ENCODE measurements around the gene PANX2. TPM values are rescaled to one million over a fixed set of nuclear protein-coding genes. Genes with fewer than 3 reads are reported as not detected.

Gene PANX2
- total RNA-seq, 1 donor, result under 0.01 TPM

DNA sequence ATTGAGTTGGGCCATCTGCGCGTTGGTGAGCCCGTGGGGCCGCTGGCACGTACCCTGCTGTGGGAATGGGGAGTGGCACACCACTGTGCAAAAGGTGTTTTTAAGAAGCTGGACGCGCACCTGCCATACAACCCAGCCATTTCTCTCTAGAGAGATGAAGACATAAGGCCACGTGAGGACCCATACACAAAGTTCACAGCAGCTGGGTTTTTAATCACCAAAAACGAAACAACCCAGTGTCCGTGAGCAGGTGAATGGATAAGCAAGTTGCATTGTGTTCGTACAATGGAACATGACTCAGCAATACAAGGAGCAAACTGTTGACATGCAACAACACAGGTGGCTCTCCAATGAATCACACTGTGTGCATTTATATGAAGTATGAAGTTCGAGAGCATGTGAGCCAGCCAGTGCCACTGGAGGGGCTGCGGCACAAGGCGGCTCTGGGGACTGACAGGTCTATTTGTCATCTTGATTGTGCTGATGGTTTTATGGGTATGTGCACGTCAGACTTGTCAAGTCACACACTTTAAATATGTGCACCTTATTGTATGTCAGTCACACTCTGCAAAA lies 30.6 kb upstream of the PANX2 start:
- H3K4me3 ChIP-seq (ENCODE audit: insufficient read depth, low read length), result no peak overlapping the region
- H2AFZ ChIP-seq (ENCODE audit: low read length), result no peak overlapping the region
- peak; percentile 23 for DNase-seq (ENCODE audit: insufficient read length, low spot score, missing footprints)
- no peaks in the 10 kb centered on the region for H3K9me3 ChIP-seq (ENCODE audit: low read depth, low read length)
- no peaks in the 10 kb centered on the region for H3K36me3 ChIP-seq (ENCODE audit: insufficient read depth, low read length)
- no peak overlapping the region for H3K27ac ChIP-seq (ENCODE audit: low read depth, low read length)
- no peaks in the 10 kb centered on the region for H4K20me1 ChIP-seq (ENCODE audit: insufficient read depth, low read length)
- no peak overlapping the region for H3K4me2 ChIP-seq (ENCODE audit: insufficient read depth, low read length)
- TF ChIP-seq, protein P1, sequence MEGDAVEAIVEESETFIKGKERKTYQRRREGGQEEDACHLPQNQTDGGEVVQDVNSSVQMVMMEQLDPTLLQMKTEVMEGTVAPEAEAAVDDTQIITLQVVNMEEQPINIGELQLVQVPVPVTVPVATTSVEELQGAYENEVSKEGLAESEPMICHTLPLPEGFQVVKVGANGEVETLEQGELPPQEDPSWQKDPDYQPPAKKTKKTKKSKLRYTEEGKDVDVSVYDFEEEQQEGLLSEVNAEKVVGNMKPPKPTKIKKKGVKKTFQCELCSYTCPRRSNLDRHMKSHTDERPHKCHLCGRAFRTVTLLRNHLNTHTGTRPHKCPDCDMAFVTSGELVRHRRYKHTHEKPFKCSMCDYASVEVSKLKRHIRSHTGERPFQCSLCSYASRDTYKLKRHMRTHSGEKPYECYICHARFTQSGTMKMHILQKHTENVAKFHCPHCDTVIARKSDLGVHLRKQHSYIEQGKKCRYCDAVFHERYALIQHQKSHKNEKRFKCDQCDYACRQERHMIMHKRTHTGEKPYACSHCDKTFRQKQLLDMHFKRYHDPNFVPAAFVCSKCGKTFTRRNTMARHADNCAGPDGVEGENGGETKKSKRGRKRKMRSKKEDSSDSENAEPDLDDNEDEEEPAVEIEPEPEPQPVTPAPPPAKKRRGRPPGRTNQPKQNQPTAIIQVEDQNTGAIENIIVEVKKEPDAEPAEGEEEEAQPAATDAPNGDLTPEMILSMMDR (IDR thresholded peaks at IDR 0.05; ENCODE audit: extremely low read depth, low read depth, low read length), result no peak
- no peaks in the 10 kb centered on the region for H3K79me2 ChIP-seq (ENCODE audit: insufficient read depth, low read length)
- H3K4me1 ChIP-seq (ENCODE audit: insufficient read depth, low read length), result no peaks in the 10 kb centered on the region
- peaks cover 37% of the 10 kb centered on the region for H3K27me3 ChIP-seq (ENCODE audit: insufficient read depth, low read length)

- H3K27ac ChIP-seq (ENCODE audit: low read depth, low read length), result no peak overlapping the region
- DNase-seq (ENCODE audit: insufficient read length, low spot score, missing footprints), result no peak
These were observed 29.9 kb upstream of the PANX2 start for GRCh38 chr22:50140615-50141014.

DNA sequence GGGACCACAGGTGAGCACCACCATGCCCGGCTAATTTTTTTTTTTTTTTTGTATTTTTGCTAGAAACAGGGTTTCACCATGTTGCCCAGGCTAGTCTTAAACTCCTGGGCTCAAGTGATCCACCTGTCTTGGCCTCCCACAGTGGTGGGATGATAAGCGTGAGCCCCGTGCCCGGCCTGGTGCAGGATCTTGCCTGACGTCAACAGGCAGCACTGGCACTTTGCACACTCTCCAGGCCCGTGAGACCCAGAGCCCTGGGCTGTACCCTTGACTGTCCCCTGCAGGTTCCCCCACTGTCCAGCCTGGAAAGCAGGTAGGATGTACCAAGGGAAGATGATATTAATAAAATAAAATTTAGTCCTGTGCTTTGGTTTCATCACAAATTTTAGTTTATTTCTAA lies 29.1 kb upstream of the PANX2 start:
- no peak for DNase-seq (ENCODE audit: insufficient read length, low spot score, missing footprints)
- Histone ChIP-seq H3K4me2 (ENCODE audit: insufficient read depth, low read length) (no peak overlapping the region), H3K27ac (ENCODE audit: low read depth, low read length) (no peak overlapping the region), H2AFZ (ENCODE audit: low read length) (no peak overlapping the region), H3K36me3 (ENCODE audit: insufficient read depth, low read length) (no peaks in the 10 kb centered on the region), H4K20me1 (ENCODE audit: insufficient read depth, low read length) (no peaks in the 10 kb centered on the region), H3K4me3 (ENCODE audit: insufficient read depth, low read length) (no peak overlapping the region), H3K27me3 (ENCODE audit: insufficient read depth, low read length) (peaks cover 34% of the 10 kb centered on the region), H3K79me2 (ENCODE audit: insufficient read depth, low read length) (no peaks in the 10 kb centered on the region), H3K9me3 (ENCODE audit: low read depth, low read length) (no peaks in the 10 kb centered on the region), H3K4me1 (ENCODE audit: insufficient read depth, low read length) (no peaks in the 10 kb centered on the region)
- TF ChIP-seq, protein P1 (IDR thresholded peaks at IDR 0.05; ENCODE audit: extremely low read depth, low read depth, low read length), result no peak

More at GRCh38 chr22:50140615-50141014, 29.9 kb upstream of the PANX2 start:
- Histone ChIP-seq H4K20me1 (ENCODE audit: insufficient read depth, low read length) (no peaks in the 10 kb centered on the region), H3K4me2 (ENCODE audit: insufficient read depth, low read length) (no peak overlapping the region), H3K27me3 (ENCODE audit: insufficient read depth, low read length) (peaks cover 37% of the 10 kb centered on the region), H3K9me3 (ENCODE audit: low read depth, low read length) (no peaks in the 10 kb centered on the region), H3K36me3 (ENCODE audit: insufficient read depth, low read length) (no peaks in the 10 kb centered on the region), H3K79me2 (ENCODE audit: insufficient read depth, low read length) (no peaks in the 10 kb centered on the region), H2AFZ (ENCODE audit: low read length) (no peak overlapping the region), H3K4me1 (ENCODE audit: insufficient read depth, low read length) (no peaks in the 10 kb centered on the region), H3K4me3 (ENCODE audit: insufficient read depth, low read length) (no peak overlapping the region)
- TF ChIP-seq, protein P1 (IDR thresholded peaks at IDR 0.05; ENCODE audit: extremely low read depth, low read depth, low read length), result no peak

DNA sequence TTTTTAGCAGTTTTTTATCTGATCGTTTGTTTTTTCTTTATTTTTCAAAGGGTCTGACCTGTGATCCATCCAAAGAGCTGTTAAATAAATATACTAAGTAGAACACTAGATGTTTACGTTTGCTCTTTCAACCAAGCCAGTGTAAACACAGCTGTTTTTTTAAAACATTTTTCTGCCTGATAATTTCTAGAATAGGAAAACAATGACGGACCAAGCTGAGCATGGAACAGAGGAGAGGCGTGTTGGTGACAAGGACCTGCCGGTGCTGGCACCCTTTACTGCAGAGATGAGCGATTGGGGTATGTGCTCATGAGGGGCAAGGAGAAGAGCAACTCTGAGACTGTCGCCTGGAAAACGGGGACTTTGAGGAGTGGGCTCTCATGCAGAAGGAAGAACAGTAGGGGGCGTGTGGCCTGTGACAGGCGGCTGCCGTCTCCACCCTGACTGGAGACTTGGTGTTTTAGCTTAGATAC lies 28.6 kb upstream of the PANX2 start:
- DNase-seq (ENCODE audit: insufficient read length, low spot score, missing footprints), result peak; percentile 62
- Histone ChIP-seq H3K79me2 (ENCODE audit: insufficient read depth, low read length) (no peaks in the 10 kb centered on the region), H3K4me2 (ENCODE audit: insufficient read depth, low read length) (no peak overlapping the region), H3K9me3 (ENCODE audit: low read depth, low read length) (no peaks in the 10 kb centered on the region), H3K27ac (ENCODE audit: low read depth, low read length) (no peak overlapping the region), H4K20me1 (ENCODE audit: insufficient read depth, low read length) (no peaks in the 10 kb centered on the region), H3K27me3 (ENCODE audit: insufficient read depth, low read length) (peaks cover 31% of the 10 kb centered on the region), H3K4me1 (ENCODE audit: insufficient read depth, low read length) (no peaks in the 10 kb centered on the region), H3K36me3 (ENCODE audit: insufficient read depth, low read length) (no peaks in the 10 kb centered on the region), H3K4me3 (ENCODE audit: insufficient read depth, low read length) (no peak overlapping the region), H2AFZ (ENCODE audit: low read length) (no peak overlapping the region)
- TF ChIP-seq, protein P1 (IDR thresholded peaks at IDR 0.05; ENCODE audit: extremely low read depth, low read depth, low read length), result no peak
